Activated gamma-delta T cell treated with anti-CD3 and anti-CD28 coated beads, Interleukin-2, amount 50 U/mL, for 16 hours (primary cell): Measurements from ENCODE around the gene NUP37.

ENCODE experiments used
- DNase-seq: peaks from one replicate; pipeline ENCODE4 v3.0.0-alpha.2; 2020; ENCODE audit warnings: low read depth

NUP37 gene

GRCh38 chr12:102026728-102027127, 93.2 kb downstream of the NUP37 start:
- DNase-seq: no peak

- DNase-seq: no peak
These were observed 95.1 kb downstream of the NUP37 start for GRCh38 chr12:102024765-102025164.

GRCh38 chr12:102023343-102023930, 96.5 kb downstream of the NUP37 start:
- DNase-seq: no peak
